IPS-18c (cell line): Measurements from ENCODE around the gene MRPS9.

Experiments
- H3K4me3 ChIP-seq: 2 replicates; pipeline ENCODE4 v1.7.0; 2013; ENCODE audit warnings: low read depth, mild to moderate bottlenecking, low read length, moderate library complexity; ENCODE audit not compliant: insufficient read depth
- H3K9me3 ChIP-seq: one replicate; pipeline ENCODE4 v1.6.1; 2013; ENCODE audit warnings: mild to moderate bottlenecking, low read length, moderate library complexity; ENCODE audit not compliant: control insufficient read depth, insufficient read depth

The MRPS9 gene

DNA sequence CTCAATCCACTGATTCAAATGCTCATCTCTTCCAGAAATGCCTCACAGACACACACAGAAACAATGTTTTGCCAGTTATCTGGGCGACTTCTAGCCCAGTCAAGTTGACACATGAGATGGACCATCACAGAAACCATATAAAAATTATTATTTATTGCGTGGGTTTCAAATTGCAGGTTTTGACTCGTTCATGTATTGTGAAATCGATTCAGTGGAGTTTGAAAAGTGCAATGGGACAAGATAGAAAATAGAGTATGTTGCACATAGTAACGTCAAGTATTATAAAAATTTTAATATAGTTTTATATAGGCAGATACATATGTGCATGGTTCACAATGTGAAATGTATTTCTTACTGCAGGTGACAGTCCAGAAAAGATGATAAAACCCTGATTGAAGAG is 100.8 kb downstream of the MRPS9 start:
- no peaks in the 10 kb centered on the region for H3K9me3 ChIP-seq
- no peak overlapping the region for H3K4me3 ChIP-seq

DNA sequence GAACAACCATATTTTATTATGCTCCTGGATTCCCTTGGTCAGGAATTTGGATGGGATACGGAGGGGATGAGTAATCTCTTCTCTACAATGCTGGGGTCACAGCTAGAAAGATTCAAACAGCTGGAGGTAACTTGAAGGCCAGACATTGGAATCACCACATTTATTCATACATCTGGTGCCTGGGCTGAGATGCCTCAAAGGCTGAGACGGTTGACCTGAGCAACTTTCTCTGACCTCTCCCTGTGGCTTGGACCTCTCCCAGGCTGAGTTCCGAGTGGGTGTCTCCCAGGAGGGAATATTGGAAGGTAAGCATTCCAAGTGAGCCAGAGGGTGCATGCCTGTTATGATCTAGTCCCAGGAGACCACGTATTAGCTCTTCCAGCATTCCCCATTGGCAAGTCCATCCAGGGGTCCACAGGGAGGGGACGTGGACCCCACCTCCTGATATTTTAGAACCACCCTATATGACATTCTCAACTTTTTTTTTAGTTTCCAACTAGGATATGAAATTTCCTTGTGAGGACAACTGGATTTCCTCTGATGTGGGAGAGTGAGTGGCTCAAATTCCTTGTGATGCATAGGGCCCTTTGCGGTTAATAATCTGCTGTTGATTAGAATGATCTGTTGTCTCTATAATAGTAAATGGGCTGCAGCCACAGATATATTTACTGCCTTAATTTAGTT is 101.8 kb downstream of the MRPS9 start:
- Histone ChIP-seq H3K4me3 (no peak overlapping the region), H3K9me3 (no peaks in the 10 kb centered on the region)

DNA sequence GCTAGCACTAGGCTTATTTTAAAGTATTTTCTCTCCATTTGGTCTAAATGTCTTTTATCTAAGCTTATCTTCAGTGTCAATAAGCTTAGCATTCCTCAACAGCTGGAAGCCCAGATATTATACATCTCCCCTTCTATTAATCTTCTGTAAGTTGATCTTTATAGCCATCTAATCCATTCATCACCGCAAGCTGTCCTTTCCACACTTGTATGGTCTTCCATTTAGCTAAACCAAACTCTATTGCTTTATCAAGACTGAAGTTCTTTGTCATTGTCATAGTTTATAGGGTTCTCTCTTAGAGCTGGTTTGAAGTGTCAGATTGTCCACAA is 102.3 kb downstream of the MRPS9 start:
- Histone ChIP-seq H3K9me3 (no peaks in the 10 kb centered on the region), H3K4me3 (no peak overlapping the region)

DNA sequence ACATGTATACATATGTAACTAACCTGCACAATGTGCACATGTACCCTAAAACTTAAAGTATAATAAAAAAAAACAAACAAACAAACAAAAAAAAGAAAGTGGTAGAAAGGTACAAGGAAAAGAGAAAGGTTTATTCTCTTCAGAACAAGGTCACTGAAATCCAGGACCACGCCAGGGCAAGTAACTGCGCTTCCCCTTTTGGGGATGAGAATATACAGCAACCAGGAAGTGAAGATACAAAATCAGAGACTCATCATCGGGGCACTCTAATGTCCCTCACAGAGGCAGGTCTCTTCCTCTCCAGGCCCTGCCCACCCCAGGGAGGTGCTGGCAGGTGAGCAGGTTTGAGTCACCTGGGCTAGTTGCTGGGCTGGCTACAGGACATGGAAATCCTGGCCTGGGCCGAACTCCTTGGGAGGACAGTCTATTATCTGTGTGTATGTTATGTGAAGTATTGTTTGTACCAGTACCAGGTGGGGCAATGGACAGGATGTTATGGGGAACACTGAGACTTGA is 103.3 kb downstream of the MRPS9 start:
- H3K9me3 ChIP-seq = no peaks in the 10 kb centered on the region
- no peak overlapping the region for H3K4me3 ChIP-seq

DNA sequence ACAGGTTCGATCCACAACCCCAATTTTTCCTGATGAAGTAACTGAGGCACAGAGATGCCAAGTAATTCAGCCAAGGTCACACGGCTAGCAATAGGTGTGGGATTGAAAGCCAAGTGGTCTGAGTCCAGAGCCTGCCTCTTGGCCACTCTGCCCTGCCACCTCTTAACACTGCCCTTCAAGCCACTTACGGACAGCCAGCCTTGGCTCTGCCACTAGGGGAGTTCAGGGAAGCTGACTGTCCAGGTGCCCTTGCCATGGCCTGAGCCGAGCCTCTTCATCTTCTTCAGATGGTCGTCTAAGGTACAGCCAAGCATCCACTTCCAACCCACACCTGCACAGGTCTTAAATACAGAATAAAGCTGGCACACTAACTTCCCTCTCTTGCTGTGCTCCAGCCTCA is 104.4 kb downstream of the MRPS9 start:
- H3K9me3 ChIP-seq = no peaks in the 10 kb centered on the region
- H3K4me3 ChIP-seq = no peak overlapping the region

DNA sequence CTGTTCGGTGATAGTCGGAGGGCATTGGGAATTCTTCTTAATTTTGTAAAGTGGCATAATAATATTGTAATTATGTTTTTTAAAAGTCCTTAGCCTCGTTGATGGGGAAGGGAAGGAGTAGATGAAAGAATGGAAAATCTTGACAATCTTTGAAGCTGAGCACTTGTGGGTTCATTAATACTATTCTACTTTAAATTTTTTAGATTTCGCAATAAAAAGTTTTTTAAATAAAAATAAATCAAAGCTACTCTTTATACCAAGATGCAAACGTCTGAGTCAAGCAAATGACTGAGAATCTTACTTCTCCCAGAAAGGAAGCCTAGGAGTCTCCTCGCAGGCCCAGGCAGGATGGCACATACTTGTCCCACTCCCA is 105.2 kb downstream of the MRPS9 start:
- H3K9me3 ChIP-seq = no peaks in the 10 kb centered on the region
- peak overlapping the region; percentile 73; the same call in 1 of the 2 replicates for H3K4me3 ChIP-seq

DNA sequence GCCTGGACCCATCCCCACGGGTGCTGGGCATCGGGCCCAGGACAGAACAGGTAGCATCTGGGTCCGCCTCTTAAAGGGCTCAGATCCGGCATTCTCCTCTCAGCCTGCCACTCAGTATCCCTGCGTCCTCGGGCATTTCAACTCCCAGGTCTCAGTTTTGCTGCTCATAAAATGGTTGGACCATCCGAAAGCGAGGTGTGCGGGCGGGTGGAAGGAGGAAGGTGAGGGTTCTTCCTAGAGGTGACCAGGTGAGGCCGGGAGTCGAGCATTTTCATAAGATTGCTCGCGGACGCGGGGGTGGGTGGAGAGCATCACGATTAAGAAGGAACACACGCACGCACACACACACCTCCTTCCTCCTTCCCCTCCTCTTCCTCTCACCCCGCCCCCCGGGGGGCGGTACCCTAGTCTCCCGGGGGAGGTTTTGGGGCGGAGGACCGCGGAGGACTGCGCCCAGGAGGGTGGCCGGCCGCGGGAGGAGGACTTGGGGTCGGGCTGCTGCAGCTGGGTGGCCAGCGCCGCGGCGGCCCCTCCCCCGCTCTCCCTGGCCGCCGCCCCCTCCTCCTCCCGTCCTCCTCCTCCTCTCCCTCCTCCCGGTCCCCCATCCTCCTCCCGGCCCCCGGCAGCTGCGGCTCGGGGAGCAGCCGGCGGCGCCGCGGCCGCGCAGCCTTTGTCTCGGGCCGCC is 105.7 kb downstream of the MRPS9 start:
- H3K9me3 ChIP-seq = no peaks in the 10 kb centered on the region
- H3K4me3 ChIP-seq = peak overlapping the region; percentile 73

DNA sequence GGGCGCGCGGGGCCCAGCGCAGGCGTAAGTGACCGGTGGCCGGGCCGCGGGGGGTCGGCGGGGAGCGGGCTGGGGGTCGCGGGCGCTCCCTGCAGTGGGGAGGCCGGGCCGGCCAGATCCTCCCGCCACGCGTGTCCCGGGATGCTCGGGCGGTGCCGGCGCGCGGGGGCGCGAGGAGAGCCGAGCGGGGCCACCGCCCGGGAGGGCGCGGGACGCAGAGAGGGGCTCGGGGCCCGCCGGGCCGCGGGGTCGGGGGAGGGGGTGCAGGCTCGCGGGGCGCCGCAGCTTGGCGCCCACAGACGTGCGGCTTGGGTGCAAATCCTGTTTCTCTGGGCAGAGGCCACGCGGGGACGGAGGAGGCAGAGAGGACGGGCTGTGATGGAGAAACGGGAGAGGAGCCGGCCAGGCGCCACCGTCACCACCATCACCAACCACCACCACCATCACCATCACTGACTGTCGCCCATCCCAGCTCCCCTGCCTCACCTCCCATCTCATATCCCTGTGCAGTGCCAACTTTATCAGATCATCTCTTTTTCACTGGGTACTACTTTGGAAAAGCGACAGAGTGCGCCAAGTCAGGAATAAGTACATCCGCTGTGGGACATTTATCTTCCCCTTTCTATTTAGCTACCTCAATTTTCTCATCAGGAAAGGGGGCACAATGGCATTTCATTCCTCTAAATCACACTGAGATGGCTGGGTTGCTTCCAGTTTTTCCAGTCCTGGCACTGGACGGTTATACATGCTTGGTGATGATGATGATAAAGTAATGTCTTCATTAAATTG is 106.5 kb downstream of the MRPS9 start:
- H3K9me3 ChIP-seq = no peaks in the 10 kb centered on the region
- H3K4me3 ChIP-seq = peak overlapping the region; percentile 73

DNA sequence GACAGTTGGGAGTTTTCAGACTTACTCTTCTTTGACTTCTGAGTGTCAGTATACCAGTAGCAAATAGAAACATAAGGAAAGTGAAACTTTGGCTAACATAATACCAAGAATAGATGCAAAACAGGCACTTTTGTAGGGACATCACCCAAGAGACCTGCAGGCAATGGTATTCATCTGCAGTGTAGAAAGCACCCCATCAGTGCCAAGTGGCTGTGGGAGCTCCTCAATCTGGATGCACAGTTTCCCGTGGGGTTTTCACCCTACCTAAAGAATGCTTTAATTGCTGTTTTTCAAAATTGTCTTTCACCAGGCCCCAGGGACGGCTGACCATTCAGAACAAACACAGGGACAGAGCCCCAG is 107.1 kb downstream of the MRPS9 start:
- no peak overlapping the region for H3K4me3 ChIP-seq
- no peaks in the 10 kb centered on the region for H3K9me3 ChIP-seq

DNA sequence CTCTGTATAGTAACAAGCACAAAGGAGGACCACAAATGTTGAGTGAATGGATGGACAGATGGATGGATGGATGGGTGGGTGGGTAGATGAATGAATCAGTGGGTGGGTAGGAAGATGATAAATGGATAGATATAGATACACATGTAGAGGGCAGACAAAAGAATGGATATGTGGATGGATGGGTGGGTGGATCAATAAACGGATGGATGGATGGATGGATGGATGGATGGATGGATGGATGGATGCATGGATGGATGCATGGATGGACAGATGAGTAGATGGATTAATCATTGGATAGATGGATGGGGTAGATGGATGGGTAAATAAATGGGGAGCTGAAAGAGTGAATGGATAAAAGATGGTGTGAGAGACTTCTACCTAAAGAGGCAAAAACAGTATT is 111.4 kb downstream of the MRPS9 start:
- no peak overlapping the region for H3K4me3 ChIP-seq
- H3K9me3 ChIP-seq = peaks cover 4% of the 10 kb centered on the region
